Spleen (tissue), 11 donors: ENCODE measurements around the gene RAB3IL1. TPM values are rescaled to one million over a fixed set of nuclear protein-coding genes. Genes with fewer than 3 reads are reported as not detected.

Source experiments
- DNase-seq: peaks from one replicate; pipeline ENCODE4 v3.0.0-alpha.2; 2020
- H3K27ac ChIP-seq, 8 donors: fragments of 200-600 bp; sonication (generic) in 7 of 8; 1 replicate in 4 of 8; 2 replicates in 4 of 8; pipeline versions ENCODE4 v1.5.0 to v1.8.0; 2016 to 2021; ENCODE audit warnings: inconsistent platforms in 4 of 8, mild to moderate bottlenecking in 4 of 8, moderate library complexity in 1 of 8
- H3K27me3 ChIP-seq, 7 donors: fragments of 200-600 bp; sonication (generic) in 6 of 7; replicated peaks in 1 of 7; 1 replicate in 4 of 7; 2 replicates in 3 of 7; pipeline versions ENCODE4 v1.5.0 to v1.8.0; 2016 to 2021; ENCODE audit warnings: inconsistent platforms in 3 of 7, mild to moderate bottlenecking in 1 of 7
- H3K36me3 ChIP-seq, 6 donors: fragments of 200-600 bp; sonication (generic) in 5 of 6; 1 replicate in 4 of 6; 2 replicates in 2 of 6; pipeline versions ENCODE4 v1.5.0 to v1.8.0; 2016 to 2021; ENCODE audit warnings: inconsistent platforms in 2 of 6
- H3K4me1 ChIP-seq, 6 donors: fragments of 200-600 bp; sonication (generic) in 5 of 6; 1 replicate in 3 of 6; 2 replicates in 3 of 6; pipeline versions ENCODE4 v1.5.0 to v1.8.0; 2016 to 2021; ENCODE audit warnings: inconsistent platforms in 3 of 6
- H3K4me3 ChIP-seq, 8 donors: fragments of 200-600 bp; sonication (generic) in 7 of 8; 1 replicate in 4 of 8; 2 replicates in 4 of 8; pipeline versions ENCODE4 v1.5.0 to v1.8.0; 2016 to 2021; ENCODE audit warnings: inconsistent platforms in 4 of 8, mild to moderate bottlenecking in 4 of 8, moderate library complexity in 2 of 8
- H3K9me3 ChIP-seq, 8 donors: fragments of 200-600 bp; sonication (generic) in 7 of 8; 1 replicate in 4 of 8; 2 replicates in 4 of 8; pipeline versions ENCODE4 v1.5.0 to v1.8.0; 2016 to 2021; ENCODE audit warnings: inconsistent platforms in 4 of 8
- POLR2A ChIP-seq, 3 donors: fragments of 450-650 bp; IDR thresholded peaks; one replicate each; pipeline ENCODE4 v1.5.1; 2017; ENCODE audit warnings: antibody characterized with exemption in 3 of 3, mild to moderate bottlenecking in 1 of 3
- POLR2AphosphoS5 ChIP-seq, 3 donors: sonication (generic); formaldehyde crosslinking; IDR thresholded peaks; one replicate each; pipeline ENCODE4 v1.5.1; 2017; ENCODE audit warnings: antibody characterized with exemption in 3 of 3
- WGBS, 5 donors: extraction: QIAGEN DNeasy Blood & Tissue Kit in 3 of 5; methylation state at CpG; one replicate each; pipeline versions ENCODE4 v1.1.5 to v1.1.7; 2013 to 2018; 5-methylcytosine and 5-hydroxymethylcytosine counted together
- intact Hi-C: fragments of 100-400 bp; cut with DNase I; formaldehyde crosslinking; loops from one replicate; pipeline ENCODE4 v1.15.0; 2023; ENCODE audit warnings: low total_unique reads
- polyA plus RNA-seq, 3 donors: library from polyadenylated mRNA; stranded (reverse); fragments of 200-250 nt; gene quantifications; one replicate each; pipeline ENCODE4 v1.2.1, GENCODE V29; 2013
- total RNA-seq, 7 donors: library from RNA; depleted of rRNA in 3 of 7; stranded (reverse); fragments of >200 nt in 3 of 7; fragmentation: NEBNext Ultra II Directional in 4 of 7; extraction: Animal tissue kit (Norgen Biotek cat#: 25700) in 4 of 7; gene quantifications; one replicate each; pipeline versions ENCODE4 v1.1.0 to v1.2.1, GENCODE V29; 2016 to 2021
- TF ChIP-seq, protein P1 (sequence below), 11 experiments: fragments of 200-600 bp in 7 of 11; fragments of 450-650 bp in 4 of 11; sonication (generic) in 4 of 11; IDR thresholded peaks in 8 of 11; conservative IDR thresholded peaks in 3 of 11; 1 replicate in 7 of 11; 2 replicates in 4 of 11; pipeline versions ENCODE4 v1.4.0 to v1.8.0; 2016 to 2021; ENCODE audit warnings: antibody characterized with exemption in 11 of 11, inconsistent platforms in 4 of 11, mild to moderate bottlenecking in 1 of 11
- donor health status: healthy with polysubstance abuse.
- donor health status: DM: no; HTN: no; CAD: no; lungs with moderate emphysema.
- donor health status: DM: no; HTN: no; CAD: no.
- donor health status: Bipolar disorder and iron deficiency.
- donor health status: healthy.
- donor health status: DM: no; HTN: no; CAD: no.
- donor health status: DM: yes; HTN: yes; CAD: no.

The RAB3IL1 gene
- total and polyA plus RNA-seq, 10 donors = 6.5 to 57.1 (median 34.6) TPM

GRCh38 chr11:61897387-61898246 lies 19.7 kb downstream of the RAB3IL1 start:
- peak; percentile 93 for DNase-seq
- Histone ChIP-seq H3K9me3 (no peaks in the 10 kb centered on the region), H3K4me3 (no peak overlapping the region), H3K4me1 (peaks cover 7 to 59% (median 25%) of the 10 kb centered on the region in 6 donors), H3K36me3 (peaks cover 0 to 58% (median 9%) of the 10 kb centered on the region in 6 donors), H3K27me3 (no peaks in the 10 kb centered on the region), H3K27ac (peak overlapping the region in 3 of 8 donors; percentile 11 to 61 (median 59))
- WGBS, 5 donors = 67 to 78% (median 72%) methylated on average over 15 to 17 of the region's 17 CpGs
- TF ChIP-seq, protein P1, sequence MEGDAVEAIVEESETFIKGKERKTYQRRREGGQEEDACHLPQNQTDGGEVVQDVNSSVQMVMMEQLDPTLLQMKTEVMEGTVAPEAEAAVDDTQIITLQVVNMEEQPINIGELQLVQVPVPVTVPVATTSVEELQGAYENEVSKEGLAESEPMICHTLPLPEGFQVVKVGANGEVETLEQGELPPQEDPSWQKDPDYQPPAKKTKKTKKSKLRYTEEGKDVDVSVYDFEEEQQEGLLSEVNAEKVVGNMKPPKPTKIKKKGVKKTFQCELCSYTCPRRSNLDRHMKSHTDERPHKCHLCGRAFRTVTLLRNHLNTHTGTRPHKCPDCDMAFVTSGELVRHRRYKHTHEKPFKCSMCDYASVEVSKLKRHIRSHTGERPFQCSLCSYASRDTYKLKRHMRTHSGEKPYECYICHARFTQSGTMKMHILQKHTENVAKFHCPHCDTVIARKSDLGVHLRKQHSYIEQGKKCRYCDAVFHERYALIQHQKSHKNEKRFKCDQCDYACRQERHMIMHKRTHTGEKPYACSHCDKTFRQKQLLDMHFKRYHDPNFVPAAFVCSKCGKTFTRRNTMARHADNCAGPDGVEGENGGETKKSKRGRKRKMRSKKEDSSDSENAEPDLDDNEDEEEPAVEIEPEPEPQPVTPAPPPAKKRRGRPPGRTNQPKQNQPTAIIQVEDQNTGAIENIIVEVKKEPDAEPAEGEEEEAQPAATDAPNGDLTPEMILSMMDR (IDR thresholded peaks at IDR 0.05 in 8 of 11, conservative IDR thresholded peaks at IDR 0.05 in 3 of 11) = peak; percentile 52 to 94 (median 84)
- TF ChIP-seq POLR2A (IDR thresholded peaks at IDR 0.05) = no peak
- TF ChIP-seq POLR2AphosphoS5 (IDR thresholded peaks at IDR 0.05) = peak in 2 of 3 donors; percentile 35 to 39
- intact Hi-C loops = loop anchor here (2.0 to 10.0 kb wide), 3 partner anchors 49 to 185 kb away; partner anchors contain the start of genes FEN1 and TMEM258

DNA sequence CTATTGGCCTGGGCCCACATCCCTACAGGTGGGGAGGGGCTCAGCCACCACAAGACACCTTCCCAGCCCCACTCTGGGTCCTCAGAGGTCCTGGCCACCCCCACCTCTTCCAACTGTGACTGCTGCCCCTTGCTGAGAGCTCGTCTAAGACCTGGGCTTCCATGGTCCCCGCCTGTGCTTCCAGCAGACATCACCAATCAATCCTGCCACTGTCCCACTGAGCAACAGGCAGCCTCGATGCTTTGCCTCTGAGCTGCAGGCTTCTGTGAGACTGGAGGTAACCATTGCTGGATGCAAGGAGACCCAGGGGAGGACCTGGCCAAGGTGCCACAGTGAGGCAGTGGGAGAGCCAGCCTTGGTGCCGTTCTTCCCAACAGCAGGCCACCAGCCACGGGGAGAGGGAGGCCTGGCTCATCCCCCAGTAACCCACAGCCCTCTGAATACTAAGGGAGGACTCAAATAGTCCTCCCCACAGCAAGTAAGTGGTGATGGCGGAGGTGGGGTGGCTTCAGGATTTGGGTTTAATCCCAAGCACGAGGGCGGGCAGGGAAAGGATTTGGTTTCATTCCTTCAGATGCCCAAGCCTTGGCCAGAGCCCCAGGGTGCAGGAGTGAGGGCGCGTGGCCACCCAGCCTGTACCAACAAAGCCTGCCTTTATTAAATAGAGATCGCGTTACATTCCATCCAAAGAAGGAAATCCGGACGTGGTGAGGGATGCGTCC lies 20.5 kb downstream of the RAB3IL1 start:
- H3K27ac ChIP-seq = peak overlapping the region in 1 of 8 donors; percentile 21
- H3K27me3 ChIP-seq = peaks cover 0 to 3% (median 0%) of the 10 kb centered on the region in 7 donors
- H3K4me1 ChIP-seq = peaks cover 7 to 67% (median 32%) of the 10 kb centered on the region in 6 donors
- H3K9me3 ChIP-seq = no peaks in the 10 kb centered on the region
- H3K36me3 ChIP-seq = peaks cover 0 to 50% (median 3%) of the 10 kb centered on the region in 6 donors
- no peak for TF ChIP-seq POLR2AphosphoS5 (IDR thresholded peaks at IDR 0.05)
- TF ChIP-seq POLR2A (IDR thresholded peaks at IDR 0.05) = no peak
- TF ChIP-seq, protein P1 (IDR thresholded peaks at IDR 0.05 in 8 of 11, conservative IDR thresholded peaks at IDR 0.05 in 3 of 11) = no peak
- DNase-seq = no peak
- 85 to 94% (median 91%) methylated on average over 12 to 15 of the region's 15 CpGs for WGBS, 5 donors
- intact Hi-C loops = loop anchor here (10.0 kb wide), 1 partner anchor 102 kb away; the partner anchor contains the start of genes FEN1 and TMEM258
- H3K4me3 ChIP-seq = no peak overlapping the region

- Histone ChIP-seq H3K4me3 (no peak overlapping the region), H3K4me1 (peaks cover 11 to 75% (median 37%) of the 10 kb centered on the region in 6 donors), H3K27me3 (peaks cover 0 to 10% (median 0%) of the 10 kb centered on the region in 7 donors), H3K9me3 (no peaks in the 10 kb centered on the region), H3K36me3 (peaks cover 0 to 39% (median 0%) of the 10 kb centered on the region in 6 donors), H3K27ac (peak overlapping the region in 2 of 8 donors; percentile 21 to 84)
- no peak for TF ChIP-seq POLR2A (IDR thresholded peaks at IDR 0.05)
- TF ChIP-seq, protein P1 (IDR thresholded peaks at IDR 0.05 in 8 of 11, conservative IDR thresholded peaks at IDR 0.05 in 3 of 11) = no peak
- no peak for TF ChIP-seq POLR2AphosphoS5 (IDR thresholded peaks at IDR 0.05)
- intact Hi-C loops = loop anchor here (10.0 kb wide), 1 partner anchor 101 kb away; the partner anchor contains the start of genes FEN1 and TMEM258
- DNase-seq = no peak
- 58 to 76% (median 71%) methylated on average over 4 of the region's 4 CpGs for WGBS, 5 donors
Measured at GRCh38 chr11:61895718-61896059, 21.7 kb downstream of the RAB3IL1 start.
